ENCODE results near the gene HTR1D.
A peak's percentile ranks its signal among the peaks of the same experiment; 100 is the strongest.

The HTR1D gene

GRCh38 chr1:23184212-23184934 lies 32.9 kb downstream of the HTR1D start:
- no peak for DNase-seq

GRCh38 chr1:23179862-23180261 lies 37.4 kb downstream of the HTR1D start:
- no peak for DNase-seq

GRCh38 chr1:23178950-23179349 lies 38.4 kb downstream of the HTR1D start:
- no peak for DNase-seq

GRCh38 chr1:23178414-23178813 lies 38.9 kb downstream of the HTR1D start:
- DNase-seq, result no peak

- DNase-seq, result no peak
Observed at GRCh38 chr1:23177438-23178380, 39.6 kb downstream of the HTR1D start.

- DNase-seq, result no peak
Observed at GRCh38 chr1:23177031-23177430, 40.3 kb downstream of the HTR1D start.

- DNase-seq, result no peak
Observed at GRCh38 chr1:23174426-23175110, 42.7 kb downstream of the HTR1D start.

GRCh38 chr1:23171181-23171755 lies 46.0 kb downstream of the HTR1D start:
- DNase-seq, result no peak

GRCh38 chr1:23169727-23170335 lies 47.5 kb downstream of the HTR1D start:
- DNase-seq, result no peak

GRCh38 chr1:23169195-23169575 lies 48.1 kb downstream of the HTR1D start:
- no peak for DNase-seq

GRCh38 chr1:23168445-23169194 lies 48.7 kb downstream of the HTR1D start, which contains the start of gene LUZP1:
Gene LUZP1 (minus strand): TSS chr1:23168856.
- DNase-seq, result peak; percentile 67

- DNase-seq, result no peak
Observed at GRCh38 chr1:23168079-23168444, 49.2 kb downstream of the HTR1D start.

GRCh38 chr1:23167353-23168078 lies 49.8 kb downstream of the HTR1D start:
- DNase-seq, result no peak

- no peak for DNase-seq
Observed at GRCh38 chr1:23166854-23167253, 50.4 kb downstream of the HTR1D start.

- no peak for DNase-seq
Observed at GRCh38 chr1:23163395-23163794, 53.9 kb downstream of the HTR1D start.

- DNase-seq, result no peak
Observed at GRCh38 chr1:23159963-23160877, 57.1 kb downstream of the HTR1D start.

GRCh38 chr1:23156940-23157339 lies 60.4 kb downstream of the HTR1D start:
- no peak for DNase-seq

GRCh38 chr1:23152966-23153684 lies 64.2 kb downstream of the HTR1D start:
- no peak for DNase-seq

- no peak for DNase-seq
Observed at GRCh38 chr1:23150742-23151141, 66.6 kb downstream of the HTR1D start.

Measured in NK-92 treated with Interleukin-12 subunit alpha and Interleukin-12 subunit beta, amount 100 ng/mL, for 24 hours (cell line).